ENCODE results near the gene ERN2.

The ERN2 gene

DNA sequence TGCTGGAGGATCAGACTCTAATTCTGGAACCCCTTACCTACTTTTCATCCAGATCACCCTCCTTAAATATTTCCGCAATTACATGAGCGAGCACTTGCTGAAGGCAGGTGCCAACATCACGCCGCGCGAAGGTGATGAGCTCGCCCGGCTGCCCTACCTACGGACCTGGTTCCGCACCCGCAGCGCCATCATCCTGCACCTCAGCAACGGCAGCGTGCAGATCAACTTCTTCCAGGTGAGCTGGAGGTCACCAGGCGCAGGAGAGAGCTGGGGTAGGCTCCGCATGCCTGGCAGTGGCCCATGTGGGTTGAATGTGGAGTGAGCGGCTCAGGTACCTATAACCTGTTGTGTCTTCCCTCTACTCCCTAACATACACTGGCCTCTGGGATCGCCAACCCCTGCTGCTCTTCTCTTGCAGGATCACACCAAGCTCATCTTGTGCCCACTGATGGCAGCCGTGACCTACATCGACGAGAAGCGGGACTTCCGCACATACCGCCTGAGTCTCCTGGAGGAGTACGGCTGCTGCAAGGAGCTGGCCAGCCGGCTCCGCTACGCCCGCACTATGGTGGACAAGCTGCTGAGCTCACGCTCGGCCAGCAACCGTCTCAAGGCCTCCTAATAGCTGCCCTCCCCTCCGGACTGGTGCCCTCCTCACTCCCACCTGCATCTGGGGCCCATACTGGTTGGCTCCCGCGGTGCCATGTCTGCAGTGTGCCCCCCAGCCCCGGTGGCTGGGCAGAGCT lies 23.4 kb downstream of the ERN2 start:
- no peak for DNase-seq (ENCODE audit: low read depth in 2 of 2, low spot score in 1 of 2)

DNA sequence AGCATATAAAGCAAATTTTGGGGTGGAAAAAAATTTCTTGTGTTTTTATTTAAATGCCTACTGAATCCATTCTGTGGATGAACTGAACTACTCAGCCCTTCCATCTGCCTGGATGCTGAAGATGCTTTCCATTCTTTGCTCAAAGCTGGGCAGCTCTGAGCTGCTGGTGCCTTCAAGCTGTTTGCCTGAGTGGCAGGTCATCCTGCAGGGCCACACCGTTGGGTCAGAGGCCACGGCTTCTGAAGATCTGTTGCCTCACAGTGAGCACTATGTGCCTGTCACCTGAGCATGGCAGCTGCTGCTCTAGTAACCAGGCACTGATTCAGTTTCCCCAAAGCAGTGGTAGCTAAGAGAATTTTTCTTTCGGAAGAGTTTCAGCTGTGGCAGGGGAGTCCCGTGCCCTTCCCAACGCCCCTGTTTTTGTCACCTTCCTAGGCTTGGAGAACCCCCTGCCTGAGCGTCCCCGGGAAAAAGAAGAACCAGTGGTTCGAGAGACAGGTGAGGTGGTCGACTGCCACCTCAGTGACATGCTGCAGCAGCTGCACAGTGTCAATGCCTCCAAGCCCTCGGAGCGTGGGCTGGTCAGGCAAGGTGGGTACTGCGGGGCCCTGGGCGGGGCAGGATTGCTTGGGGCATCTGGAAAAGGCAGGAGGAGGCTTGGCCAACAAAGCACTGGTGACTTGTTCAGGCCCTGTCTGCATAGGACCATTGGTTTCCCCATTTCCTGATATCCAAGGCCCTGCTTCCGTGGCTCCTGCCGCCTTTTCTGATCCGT lies 25.8 kb downstream of the ERN2 start:
- no peak for DNase-seq (ENCODE audit: low read depth in 2 of 2, low spot score in 1 of 2)

DNA sequence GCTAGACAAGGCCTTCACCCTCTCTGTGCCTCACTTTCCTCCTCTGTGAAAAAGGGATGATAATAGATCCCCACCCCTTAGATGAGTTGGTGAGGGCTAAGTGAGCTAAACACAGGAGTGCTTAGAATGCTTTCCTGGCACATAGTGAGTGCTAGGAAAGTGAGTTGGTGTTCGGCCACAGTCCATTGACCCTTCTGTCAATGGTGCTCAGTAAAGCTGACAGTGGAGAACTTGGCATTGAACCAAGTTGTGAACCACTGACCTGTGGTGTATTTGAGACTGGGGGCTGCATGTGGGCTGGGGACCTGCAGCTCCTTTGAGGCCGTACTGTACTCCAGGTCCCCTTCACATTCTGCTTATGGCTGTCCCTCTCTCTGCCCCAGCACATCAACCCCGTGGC lies 29.5 kb downstream of the ERN2 start:
- no peak for DNase-seq (ENCODE audit: low read depth in 2 of 2, low spot score in 1 of 2)

DNA sequence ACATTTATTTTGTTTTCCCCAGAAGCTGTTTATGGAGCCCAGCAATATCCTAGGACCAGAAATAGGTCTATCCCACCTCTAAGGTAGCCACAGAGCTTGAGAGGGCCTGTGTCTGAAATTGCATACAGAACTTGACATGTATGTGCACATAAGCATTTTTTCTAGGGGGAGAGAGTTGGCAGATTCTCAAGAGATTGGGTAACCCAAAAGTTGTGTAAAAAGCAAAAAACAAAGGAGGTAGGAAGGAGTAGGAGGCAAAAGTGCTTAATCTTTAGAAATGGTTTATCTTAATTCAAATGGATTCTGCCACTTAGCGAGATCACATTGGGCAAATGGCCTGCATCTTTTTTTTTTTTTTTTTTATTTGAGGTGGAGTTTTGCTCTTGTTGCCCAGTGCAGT lies 30.8 kb downstream of the ERN2 start:
- DNase-seq (ENCODE audit: low read depth in 2 of 2, low spot score in 1 of 2) = no peak

DNA sequence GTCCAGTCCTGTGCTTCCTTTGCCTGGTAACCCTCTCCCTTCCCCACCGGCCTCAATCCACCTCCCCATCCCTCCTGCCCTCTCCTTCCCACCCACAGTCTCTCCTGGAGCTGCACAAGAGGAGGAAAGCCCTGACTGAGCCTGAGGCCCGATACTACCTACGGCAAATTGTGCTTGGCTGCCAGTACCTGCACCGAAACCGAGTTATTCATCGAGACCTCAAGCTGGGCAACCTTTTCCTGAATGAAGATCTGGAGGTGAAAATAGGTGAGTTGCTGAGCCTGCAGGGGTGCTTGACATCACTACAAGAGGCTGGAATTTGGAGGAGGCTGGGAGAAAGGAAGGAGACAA lies 33.1 kb downstream of the ERN2 start:
- DNase-seq (ENCODE audit: low read depth in 2 of 2, low spot score in 1 of 2) = no peak

DNA sequence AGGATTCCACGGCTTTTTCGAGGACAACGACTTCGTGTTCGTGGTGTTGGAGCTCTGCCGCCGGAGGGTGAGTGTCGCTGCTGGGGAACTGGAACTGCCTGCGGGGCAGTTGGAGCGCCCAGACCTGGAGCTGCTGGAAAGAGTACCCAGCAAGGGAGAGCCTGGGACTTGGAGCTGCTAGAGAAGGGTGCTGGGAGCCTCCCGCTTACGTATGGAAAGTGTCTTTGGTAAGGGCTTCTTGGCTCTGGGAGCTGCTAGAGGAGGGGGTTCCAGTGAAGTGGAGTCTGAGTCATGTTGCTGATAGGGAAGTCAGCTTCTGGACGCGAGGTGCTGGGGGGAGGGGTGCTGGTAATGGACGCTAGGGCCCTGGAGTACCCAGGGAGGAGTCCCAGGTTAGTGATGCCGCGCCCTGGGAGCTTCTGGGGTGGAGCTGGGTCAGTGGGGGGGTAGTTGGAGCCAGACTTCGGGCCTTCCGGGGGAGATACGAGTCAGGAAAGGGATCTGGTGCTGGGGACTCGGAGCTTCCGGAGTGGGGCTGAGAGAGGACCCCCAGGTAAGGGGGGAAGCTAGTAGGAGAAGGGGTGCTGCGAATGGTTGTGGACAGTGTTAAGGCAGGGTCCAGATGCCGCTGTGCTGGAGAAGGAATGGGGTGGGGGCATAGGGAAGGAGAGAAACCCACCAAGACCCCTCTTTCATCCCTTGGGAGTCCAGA lies 33.6 kb downstream of the ERN2 start:
- DNase-seq (ENCODE audit: low read depth in 2 of 2, low spot score in 1 of 2) = no peak

DNA sequence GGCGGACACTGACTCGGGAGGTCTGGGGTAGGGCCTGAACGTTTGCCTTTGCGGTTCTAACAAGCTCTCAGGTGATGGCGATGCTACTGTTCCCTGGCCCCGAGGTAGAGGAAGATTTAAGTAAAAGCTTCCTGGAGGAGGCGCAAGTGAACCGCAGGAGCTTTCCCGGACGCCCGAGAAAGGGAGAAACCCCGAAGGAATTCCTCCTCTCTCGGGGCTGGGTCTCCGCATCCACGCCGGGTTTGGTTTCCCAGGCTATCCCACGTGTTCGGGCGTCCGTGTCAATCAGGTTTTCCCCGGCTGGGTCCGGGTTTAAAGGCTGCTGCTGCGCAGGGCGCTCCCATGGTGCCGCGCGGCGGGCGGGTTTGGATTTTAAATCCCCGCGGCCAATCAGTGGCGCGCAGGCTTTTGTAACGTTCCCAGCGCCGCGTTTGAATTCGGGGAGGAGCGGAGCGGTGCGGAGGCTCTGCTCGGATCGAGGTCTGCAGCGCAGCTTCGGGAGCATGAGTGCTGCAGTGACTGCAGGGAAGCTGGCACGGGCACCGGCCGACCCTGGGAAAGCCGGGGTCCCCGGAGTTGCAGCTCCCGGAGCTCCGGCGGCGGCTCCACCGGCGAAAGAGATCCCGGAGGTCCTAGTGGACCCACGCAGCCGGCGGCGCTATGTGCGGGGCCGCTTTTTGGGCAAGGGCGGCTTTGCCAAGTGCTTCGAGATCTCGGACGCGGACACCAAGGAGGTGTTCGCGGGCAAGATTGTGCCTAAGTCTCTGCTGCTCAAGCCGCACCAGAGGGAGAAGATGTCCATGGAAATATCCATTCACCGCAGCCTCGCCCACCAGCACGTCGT lies 34.4 kb downstream of the ERN2 start, which contains the start of gene PLK1:
TSS of gene PLK1 (plus strand) at position 460 of the 844 bp plus-strand sequence. CDS start at position 504, 44 bp downstream.
- peak; percentile 29 to 36 for DNase-seq (ENCODE audit: low read depth in 2 of 2, low spot score in 1 of 2)

DNA sequence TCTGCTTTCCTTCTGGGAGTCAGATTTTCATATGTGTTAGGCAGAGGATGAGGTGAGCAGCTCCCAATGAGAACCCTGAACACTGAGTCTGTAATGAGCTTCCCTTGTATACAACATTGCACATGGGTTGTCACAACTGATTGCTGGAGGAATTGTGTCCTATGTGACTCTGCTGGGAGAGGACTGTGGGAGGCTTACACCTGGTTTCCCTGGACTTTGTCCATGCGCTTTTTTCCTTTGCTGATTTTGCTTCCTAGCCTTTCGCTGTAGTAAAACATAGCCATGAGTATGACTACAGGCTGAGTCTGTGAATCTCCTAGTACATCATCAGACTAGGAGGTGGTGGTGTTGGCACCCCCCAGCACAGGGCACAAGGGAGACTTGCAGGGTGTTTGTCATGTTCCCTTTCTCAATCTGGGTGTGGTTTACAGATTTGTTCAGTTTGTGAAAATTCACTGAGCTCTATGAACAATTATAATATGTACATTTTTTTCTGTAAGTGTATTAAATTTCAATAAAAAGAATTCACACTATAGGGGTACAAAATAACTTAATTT lies 36.0 kb downstream of the ERN2 start:
- no peak for DNase-seq (ENCODE audit: low read depth in 2 of 2, low spot score in 1 of 2)

DNA sequence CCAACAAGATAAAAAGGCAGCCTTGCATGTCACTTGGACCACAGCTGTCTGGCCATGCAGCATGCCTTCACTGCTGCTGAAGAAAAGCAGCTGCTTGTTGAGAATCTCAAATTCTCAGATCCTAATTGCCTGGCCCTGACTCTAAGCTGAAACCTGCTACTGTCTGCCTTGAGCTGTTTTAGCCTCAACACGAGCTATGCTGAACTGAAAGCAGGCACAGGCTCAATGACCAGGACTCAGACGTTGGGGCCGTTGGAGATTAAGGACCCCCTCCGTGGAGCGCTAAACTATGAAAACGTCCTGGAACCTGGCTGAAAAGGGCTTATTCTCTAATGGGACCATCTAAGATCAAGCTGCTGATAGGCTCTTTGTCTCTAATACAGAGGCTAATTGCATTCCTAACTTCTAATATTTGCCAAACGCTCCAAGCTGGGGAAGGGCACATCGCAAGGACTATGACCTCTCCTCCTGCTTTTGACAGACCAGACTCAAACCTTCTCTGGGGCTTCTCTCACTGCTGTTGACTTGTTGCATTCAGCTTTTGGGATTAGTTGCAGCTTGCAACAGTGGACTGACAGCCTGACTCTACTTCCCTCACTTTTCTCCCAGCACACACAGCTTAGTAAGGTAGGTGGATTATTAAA lies 38.9 kb downstream of the ERN2 start:
- DNase-seq (ENCODE audit: low read depth in 2 of 2, low spot score in 1 of 2) = no peak

DNA sequence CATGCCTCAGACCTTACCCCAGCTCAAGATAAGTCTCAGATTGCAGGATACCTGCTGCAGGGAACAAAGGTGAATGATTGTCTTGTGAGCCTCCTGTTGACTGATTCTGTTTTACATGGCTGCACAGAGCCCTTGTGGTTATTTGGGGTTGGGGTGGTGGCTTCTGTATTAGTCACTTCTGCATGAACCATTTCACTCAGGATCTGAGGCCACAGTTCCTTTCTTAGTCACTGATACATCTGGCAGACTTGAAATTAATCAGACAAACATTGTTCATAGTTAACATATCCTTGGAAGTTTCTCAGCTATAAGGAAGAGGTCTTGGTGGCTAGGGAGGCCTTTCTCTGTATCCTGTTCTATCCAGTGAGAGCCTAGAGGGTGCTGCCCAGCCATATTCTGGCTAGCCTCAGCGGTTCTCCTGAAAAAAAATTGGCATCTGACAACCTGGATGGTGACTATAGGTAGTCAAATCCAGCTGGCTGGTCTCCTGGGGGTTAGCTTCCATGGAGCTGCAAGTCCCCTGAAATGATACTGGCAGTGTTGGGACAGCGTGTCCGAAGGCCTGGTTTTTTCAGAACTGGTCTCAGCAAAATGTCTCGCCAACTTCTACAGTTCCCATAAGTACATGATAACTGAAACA lies 42.8 kb downstream of the ERN2 start:
- no peak for DNase-seq (ENCODE audit: low read depth in 2 of 2, low spot score in 1 of 2)

DNA sequence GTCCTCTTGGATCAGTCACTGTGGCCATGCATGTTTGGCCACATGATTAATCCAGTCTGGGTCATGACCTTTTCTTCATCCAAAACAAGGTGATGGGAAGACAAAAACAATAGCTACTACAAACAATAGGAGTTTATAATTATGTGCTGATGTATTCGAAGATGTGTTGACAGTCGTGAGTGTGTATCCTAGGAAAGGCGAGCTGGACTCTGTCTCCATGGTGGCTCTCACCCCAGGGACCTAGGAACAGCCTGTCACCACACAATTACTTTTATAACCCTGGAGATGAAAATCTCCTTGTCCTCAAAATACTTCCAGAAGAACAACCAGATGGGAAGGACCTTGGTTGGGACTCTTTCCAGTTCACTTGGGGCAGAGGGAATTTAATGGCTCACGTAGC lies 44.1 kb downstream of the ERN2 start:
- no peak for DNase-seq (ENCODE audit: low read depth in 2 of 2, low spot score in 1 of 2)

DNA sequence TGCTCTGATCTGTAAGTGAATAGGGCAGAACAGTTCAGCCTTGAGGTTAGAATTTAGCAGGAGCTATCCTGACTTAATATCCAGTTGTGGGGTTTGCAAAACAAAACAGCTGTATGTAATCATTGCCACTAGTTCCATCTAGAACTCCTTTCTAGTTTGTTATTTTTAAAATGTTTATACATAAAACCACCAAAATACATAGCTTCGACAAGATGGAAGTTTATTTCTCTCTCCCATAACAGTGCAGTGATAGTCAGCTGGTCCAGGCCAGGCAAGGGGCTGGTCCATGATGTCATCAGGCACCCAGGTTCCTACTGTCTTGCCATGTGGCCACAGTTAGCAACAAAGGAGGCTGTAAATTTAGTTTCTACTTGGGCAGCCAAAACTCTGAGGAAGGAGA lies 44.8 kb downstream of the ERN2 start:
- no peak for DNase-seq (ENCODE audit: low read depth in 2 of 2, low spot score in 1 of 2)

DNA sequence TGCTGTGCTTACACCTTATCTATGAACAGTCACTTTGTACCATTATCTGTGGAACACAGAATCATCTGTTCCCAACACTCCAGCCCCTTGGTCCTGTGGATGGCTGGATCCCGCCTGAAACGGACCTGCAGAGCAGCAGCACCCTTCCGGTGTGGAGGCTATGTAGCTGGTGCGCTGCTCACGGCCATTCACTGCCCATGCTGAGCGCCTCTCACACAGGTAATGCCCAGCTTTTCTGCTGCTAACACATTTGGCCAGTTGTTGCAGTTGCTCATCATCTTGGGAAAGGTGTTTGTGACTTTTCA lies 45.7 kb downstream of the ERN2 start:
- DNase-seq (ENCODE audit: low read depth in 2 of 2, low spot score in 1 of 2) = no peak

DNA sequence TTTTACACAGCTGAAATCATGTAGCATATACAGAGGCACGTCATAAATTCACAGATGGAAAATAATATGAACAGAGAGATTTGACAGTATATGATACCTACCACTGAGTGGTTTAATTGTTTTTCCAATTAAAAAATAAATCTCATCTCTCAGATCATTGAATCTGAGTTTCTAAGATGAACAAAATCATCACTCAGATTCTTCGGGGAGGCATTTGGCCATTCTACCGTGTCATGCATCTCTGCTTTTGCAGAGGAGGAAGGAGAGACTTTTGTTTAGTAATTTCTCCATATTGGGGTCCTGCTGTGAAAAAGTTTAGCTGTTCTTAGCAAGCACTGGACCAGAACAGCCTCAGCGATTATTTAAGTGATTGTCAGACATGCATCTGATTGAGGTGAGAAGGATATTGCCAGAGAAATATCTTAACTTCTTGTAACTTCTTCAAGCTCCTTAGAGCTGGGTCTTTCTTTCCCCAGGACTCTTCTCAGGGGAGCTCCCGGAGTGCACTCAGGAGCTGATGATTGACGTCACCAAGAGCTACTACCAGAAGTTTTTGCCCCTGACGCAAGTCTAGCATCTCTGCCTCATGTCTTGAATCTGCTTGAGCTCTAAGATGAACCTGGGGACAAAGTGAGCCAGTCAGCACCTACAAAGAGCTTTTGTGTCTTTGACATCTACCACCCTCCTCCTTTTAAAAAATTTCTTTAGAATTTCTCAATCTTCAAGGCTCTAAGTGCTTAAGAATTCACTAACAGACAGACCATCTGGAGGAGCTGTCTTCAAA lies 46.3 kb downstream of the ERN2 start:
- DNase-seq (ENCODE audit: low read depth in 2 of 2, low spot score in 1 of 2) = no peak

DNA sequence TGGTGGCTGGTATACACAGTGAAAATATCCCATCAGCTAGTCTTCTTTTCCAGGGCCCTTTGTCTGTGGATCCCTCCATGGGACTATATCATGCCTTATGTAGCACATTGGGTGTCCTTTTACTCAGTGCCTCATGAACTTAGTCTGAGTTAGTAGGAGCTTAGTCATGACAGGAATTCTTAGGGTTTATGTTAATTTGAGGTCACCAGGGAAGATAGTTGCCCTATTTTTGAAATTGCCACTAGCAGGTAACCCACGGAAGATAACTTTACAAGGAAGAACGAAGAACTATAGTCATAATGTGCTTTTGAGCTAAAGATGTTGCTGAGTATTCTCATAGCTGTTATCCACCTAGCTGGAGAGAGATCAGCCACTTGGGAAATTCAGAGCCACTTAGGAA lies 49.1 kb downstream of the ERN2 start:
- DNase-seq (ENCODE audit: low read depth in 2 of 2, low spot score in 1 of 2) = no peak

DNA sequence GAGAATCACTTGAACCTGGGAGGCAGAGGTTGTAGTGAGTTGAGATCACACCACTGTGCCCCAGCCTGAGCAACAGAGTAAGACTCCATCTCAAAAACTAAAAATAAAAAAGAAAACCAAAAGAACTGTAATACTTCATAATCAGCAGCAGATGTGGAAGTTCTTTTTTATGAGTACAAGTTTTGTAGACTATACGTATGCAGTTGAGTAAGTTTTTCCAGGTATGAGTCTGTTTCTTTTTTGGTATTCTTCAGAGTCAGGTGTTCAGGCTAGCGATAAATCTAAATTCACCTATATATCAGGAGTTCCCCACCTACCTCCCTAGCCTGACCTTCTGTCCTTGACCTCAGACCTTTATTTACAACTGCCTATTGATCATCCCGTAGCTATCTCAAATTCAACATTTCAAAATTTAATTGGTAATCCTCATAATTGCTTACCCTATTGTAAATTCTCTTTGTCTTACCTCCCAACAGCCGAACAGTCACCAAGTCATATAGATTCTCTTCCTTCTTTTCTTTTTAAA lies 61.0 kb downstream of the ERN2 start:
- DNase-seq (ENCODE audit: low read depth in 2 of 2, low spot score in 1 of 2) = no peak

DNA sequence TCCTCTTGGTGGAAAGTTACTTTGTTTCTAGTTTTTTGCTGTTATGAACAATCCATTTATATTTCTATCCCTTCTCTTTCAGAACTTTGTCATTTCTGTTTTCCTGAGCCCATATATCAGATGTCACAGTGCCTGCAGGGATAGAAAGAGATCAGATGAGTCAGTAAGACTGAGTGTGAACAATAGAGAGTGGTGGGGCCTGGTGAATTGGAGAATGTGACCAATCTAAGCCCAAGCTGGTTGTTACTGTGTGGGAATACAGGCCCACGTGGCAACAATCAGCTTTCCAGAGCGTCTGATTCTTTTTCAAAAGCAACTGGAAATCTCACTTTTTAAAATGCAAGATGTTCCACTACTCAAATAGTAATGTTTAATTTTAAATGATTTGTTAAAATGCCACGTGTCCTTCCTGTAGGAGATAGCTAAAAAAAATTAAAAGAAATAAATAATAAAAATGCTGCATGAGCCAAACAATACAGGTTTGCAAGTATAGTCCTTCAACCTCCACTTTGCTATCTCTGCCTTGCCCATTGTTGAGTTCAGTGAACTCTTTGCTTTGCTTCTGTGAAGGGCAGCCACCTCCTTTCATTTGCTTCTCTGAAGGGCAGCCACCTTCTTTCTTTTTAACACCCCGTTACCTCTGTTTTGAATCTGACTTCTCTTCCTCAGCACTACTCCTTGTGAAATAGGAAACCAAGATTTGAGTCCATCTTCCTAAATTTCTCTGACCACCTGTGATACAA lies 62.2 kb downstream of the ERN2 start:
- DNase-seq (ENCODE audit: low read depth in 2 of 2, low spot score in 1 of 2) = no peak

DNA sequence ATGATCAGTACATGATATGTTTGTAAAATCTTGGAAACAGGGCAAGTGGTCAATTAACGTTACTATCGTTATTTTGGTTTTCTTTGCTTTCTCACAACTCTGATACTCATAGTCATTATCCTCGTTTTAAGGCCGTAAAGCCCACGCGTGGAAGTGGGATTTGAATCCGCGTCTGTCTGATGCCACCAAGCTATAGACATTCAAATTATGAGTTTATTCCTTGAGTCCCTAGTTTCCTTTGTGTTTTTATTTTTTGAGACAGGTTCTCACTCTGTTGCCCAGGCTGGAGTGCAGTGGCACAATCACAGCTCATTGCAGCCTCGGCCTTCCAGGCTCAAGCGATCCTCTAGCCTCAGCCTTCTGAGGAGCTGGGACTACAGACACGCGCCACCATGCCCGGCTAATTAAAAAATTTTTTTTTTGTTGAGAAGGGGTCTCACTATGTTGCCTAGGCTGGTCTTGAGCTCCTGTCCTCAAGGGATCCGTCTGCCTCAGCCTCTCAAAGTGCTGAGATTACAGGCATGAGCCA lies 70.7 kb downstream of the ERN2 start:
- no peak for DNase-seq (ENCODE audit: low read depth in 2 of 2, low spot score in 1 of 2)
